Activated CD8-positive, alpha-beta memory T cell treated with anti-CD3 and anti-CD28 coated beads for 48 hours (primary cell): ENCODE results near the gene ZNF282.
"Not testable (repeated sequence)": the region's sequence is repeated elsewhere in the genome, so short reads cannot be mapped to it uniquely, and the experiment has no call there.

ENCODE experiments used
- DNase-seq, 3 experiments: peaks; one replicate each; pipeline ENCODE4 v3.0.0-alpha.2; 2020; ENCODE audit warnings: low read depth in 2 of 3, low spot score in 2 of 3

The ZNF282 gene

DNA sequence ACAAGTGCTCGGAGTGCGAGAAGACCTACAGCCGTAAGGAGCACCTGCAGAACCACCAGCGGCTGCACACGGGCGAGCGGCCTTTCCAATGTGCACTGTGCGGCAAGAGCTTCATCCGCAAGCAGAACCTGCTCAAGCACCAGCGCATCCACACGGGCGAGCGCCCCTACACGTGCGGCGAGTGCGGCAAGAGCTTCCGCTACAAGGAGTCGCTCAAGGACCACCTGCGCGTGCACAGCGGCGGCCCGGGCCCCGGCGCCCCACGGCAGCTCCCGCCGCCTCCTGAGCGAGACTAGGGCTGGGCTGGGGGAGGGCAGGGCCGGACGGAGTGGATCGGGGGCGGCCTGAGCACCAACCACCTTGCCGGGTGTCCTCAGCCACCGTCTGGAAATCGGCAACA lies 29.0 kb downstream of the ZNF282 start:
- DNase-seq = no peak

DNA sequence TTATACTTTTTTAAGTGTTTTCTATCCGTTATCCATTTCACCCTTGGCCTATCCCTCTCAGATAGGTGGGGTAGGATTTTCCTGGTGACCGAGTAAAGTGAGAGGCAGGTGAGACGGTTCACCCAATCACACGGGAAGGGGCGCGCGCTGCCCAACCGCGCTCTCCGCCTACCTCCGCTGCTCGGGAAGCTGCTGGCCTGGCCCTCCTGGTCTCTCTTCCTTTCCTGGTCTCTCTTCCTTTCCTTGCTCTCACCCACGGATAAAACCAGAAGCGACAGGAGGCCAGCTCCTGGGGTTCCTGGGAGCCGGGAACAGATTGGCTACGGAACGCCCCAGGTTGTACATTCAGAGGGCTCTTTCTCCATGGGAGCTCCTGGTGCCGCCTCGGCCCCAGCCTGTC lies 29.8 kb downstream of the ZNF282 start:
- no peak for DNase-seq

DNA sequence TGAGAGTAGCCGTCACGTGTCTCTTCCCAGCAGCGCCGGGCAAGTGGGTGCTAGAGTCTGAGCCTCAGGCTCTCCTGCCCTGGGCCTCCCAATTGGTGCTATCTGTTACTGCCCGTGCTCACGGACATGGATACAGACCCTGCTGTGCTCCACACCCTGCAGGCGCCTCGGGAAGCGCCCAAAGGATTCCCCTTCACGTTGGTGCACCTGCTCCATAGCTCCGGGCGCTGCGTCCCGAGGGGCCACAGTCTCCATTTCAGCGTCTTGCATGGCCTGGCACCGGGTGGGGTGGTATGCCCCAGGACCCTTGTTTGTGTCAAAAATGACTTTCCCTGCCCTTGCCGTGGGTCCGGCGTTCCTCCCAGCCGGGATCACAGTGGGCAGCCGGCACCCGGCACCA lies 30.3 kb downstream of the ZNF282 start:
- no peak for DNase-seq

DNA sequence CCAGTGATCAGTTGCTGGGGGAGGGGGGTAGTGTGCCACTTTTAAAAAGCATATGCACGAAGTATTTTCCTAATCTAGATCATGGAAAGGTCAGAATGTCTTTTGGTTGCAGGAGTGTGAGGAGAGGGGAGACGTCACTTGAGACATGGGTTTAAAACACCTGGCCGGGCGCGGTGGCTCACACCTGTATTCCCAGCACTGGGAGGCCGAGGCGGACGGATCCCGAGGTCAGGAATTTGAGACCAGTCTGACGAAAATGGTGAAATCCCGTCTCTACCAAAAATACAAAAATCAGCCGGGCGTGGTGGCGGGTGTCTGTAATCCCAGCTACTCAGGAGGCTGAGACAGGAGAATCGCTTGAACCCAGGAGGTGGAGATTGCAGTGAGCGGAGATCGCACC lies 31.0 kb downstream of the ZNF282 start:
- not testable (repeated sequence) for DNase-seq

DNA sequence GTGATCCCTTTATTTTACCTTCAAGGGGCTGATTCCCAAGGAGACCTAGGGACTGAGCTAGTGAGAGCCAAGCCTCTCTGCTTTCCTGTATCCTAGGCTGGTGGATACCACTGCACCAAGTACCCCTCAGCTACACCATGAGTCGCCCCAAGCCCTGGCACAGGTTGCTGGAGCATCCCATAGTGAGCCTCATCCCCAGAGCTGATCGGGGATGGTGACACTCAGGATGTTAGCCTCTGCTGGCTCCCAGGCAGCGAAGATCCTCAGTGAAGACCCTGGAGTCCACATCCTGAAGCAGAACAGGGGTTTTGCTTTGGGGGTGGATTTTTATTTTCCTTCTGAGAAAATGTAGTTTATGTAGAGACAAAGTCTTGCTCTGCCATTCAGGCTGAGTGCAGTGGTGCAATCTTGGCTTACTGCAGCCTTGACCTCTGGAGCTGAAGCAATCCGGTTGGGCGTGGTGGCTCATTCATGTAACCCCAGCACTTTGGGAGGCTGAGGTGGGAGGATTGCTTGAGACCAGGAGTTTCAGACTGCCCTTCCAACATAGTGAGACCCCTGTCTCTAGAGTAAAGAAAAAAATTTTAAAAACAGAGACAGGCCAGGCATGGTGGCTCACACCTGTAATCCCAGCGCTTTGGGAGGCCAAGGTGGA lies 31.6 kb downstream of the ZNF282 start:
- no peak for DNase-seq

DNA sequence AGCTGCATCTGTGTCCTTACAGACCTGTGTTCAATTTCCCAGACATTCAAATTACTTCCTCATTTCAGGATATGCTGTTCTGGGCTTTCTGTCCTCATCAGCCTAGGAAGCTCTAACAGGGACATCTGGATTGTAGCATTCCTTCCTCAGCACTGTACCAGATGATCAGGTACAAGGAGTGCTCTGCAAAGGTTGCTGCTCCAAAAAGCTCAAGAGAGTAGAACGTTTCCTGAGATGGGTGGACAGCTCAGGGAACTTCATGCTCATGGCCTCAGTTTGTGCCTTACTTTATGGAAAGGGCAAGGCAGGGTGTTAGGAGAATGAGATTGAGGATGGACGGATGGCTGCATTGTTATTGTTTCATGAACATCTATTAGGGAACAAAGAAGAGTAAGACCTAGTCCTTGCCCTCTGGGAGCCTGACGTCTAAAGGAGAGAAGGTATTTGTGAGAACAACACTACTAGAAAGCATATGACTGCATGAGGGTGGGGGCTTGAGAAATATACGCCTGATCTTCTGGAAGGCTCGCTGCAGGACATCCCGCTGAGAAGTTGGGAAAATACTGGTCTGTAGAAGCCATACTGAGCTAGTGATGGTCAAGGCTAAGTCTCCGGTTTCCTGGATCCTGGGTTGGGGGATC lies 33.6 kb downstream of the ZNF282 start:
- no peak for DNase-seq

DNA sequence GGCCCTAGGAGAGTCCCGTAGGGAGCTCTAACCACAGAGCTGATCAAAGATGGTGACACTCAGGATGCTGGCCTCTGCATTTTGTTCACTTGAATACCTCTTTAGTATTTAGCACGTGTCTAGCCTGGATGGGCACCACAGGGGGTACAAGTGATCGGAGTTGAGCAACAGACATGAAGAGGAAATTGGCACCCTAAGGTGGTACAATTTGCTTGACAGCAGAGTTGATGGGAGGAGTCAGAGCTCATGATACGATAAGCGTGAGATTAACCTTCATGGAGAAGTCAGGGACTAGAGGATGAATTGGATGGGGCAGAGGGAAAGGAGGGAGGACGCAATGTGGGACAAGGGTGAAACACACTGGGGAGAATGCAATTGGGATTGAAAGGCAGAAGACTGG lies 34.2 kb downstream of the ZNF282 start:
- no peak for DNase-seq

DNA sequence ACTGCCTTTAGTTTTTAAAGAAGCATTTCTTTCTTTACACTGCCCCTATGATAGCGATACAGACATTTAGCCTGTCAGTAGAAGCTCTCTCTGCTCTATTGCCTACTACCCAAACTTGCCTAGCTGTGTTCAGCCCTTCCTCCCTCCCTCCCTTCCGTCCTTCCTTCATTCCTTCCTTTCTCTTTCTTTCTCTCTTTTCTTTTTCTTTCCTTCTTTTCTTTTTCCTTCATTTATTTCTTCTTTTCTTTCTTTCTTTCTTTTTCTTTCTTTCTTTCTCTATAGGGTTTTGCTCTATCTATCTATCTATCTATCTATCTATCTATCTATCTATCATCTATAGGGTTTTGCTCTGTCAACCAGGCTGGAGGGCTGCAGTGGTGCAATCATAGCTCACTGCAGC lies 37.0 kb downstream of the ZNF282 start:
- DNase-seq = no peak

DNA sequence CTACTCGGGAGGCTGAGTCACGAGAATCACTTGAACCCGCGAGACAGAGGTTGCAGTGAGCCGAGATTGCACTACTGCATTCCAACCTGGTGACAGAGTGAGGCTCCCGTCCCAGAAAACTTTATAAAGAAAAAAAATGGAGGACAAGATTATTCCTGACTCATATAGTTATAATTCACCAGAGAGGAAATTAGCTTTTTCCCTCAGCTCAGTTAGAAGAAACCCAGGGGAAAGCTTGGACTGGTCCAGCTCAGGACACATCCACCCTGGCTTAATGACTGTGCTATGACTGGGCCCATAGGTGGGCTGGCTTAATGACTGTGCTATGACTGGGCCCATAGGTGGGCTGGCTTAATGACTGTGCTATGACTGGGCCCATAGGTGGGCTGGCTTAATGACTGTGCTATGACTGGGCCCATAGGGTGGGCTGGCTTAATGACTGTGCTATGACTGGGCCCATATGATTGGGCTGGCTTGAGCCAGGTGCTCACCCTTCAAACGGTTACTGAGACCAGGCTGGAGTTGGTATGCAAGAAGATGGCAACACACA lies 38.4 kb downstream of the ZNF282 start:
- DNase-seq = not testable (repeated sequence)

DNA sequence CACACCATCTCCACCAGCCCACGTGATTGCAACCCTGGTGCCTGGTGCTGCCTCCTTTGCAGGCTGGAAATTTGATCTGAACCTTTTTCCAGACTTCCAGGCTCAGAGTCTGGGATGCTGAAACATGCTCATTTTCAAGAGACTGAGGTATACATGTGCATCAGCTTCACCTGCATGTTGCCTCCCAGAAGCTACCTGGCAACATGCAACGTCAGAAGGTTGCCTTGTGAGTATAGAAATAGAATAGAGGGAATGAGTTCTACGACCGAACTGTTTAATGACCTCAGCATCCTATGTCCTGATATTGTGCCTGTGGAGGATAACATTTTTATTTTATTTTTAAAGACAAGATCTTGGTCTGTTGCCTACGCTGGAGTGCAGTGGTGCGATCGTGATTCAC lies 42.2 kb downstream of the ZNF282 start:
- no peak for DNase-seq

DNA sequence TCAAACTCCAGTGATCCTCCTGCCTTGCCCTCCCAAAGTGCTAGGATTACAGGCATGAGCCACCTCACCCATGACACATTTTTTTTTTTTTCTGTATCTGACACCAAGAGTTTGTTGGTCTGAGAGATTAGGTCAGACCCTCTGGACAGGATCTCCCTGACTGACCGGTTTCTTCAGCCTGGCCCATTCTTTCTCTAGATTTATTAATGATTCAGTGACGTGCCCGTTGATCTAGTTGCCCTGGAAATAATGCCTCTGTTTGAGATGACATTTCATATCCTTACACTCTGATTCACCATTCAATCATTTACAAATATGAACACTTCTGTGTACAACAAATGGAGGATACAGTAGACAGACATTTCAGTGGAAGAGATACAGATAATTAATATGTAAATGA lies 42.7 kb downstream of the ZNF282 start:
- DNase-seq = no peak

DNA sequence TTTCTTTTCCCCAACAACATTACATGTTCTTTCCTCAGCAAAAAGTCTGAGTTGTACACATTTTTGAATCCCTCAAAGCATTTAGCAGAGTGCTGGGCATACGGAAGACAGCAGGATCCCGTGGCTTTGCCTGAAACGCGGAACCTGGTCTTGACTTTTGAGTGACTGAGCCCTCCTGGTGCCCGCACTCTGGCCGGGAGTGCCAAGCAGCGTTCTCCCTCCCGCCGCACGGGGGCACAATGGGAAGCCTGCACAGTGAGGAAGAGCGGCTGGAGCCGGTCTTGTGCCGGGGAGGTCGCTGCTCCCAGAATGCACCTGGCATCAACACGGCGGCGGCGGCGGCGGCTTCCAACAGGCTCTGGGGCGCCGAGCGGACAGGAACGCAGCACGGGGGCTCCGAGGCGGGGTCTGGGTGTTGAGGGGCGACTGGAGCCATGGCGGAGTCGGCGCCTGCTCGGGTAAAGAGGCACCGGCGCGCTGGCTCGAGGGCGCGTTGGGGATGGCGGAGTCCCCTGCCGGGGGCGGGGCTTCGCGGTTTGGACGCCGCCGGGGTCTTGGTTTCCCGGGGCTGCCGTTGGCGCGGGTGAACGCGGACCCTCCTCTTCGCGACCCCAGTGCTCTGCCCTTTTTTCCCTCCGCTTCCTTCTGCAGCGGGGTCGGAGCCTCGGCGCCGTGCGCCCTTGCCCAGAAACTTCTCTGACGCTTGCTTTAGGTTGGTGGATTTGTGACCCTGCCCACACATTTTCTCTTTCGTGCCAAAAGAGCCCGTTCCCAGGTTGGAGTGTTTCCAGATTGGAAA lies 44.2 kb downstream of the ZNF282 start, which contains the start of gene ZNF212:
TSS of gene ZNF212 (plus strand) at position 307 of the 799 bp plus-strand sequence. CDS start at position 435, 128 bp downstream.
- peak; percentile 74 to 79 (median 75) for DNase-seq

DNA sequence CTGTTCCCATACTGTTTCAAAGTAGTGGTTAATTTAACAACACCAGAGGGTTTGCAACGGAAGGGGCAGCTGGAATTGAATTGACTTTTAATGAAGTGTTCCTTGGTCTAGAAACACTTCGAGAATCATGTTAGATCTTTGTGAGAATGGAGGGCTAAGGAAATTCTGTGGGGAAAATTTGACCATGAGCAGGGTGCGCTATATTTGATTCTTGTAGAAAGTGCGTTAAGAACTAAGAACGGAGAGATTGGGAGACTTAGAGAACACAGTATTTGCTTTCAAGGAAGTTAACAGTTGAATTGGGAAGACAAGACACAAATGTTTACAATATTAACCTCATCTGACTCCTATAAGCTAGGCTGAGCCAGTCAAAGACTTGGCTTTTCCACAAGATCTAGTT lies 45.3 kb downstream of the ZNF282 start:
- DNase-seq = no peak

DNA sequence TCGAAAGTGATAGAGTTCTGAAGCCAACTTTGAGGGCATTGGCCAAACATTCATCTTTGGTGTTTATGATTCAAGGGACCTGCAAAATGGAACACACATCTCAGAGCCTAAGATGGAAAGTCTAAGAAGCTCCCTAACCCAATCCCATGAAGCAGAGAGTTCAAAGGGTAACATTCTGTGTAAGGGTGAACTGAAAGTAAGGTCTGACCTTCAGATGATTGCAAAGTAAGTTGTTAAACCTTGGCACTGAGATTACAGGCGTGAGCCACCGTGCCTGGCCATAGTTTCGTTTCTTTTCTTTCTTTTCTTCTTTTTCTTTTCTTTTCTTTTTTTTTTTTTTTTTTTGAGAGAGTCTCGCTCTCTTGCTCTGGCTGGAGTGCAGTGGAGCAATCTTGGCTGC lies 46.4 kb downstream of the ZNF282 start:
- DNase-seq = no peak

DNA sequence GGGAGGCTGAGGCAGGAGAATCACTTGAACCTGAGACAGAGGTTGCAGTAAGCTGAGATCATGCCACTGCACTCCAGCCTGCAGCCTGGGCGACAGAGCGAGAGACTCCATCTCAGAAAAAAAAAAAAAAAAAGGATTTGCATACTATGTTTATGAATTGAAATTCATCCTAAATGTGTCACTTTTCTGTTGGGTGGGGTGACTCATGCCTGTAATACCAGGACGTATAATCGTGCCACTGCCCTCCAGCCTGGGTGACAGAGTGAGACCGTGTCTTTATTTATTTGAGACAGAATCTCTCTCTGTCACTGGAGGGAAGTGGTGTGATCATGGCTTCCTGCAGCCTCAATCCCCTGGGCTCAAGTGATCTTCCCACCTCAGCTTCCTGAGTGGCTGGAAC lies 49.9 kb downstream of the ZNF282 start:
- DNase-seq = no peak

DNA sequence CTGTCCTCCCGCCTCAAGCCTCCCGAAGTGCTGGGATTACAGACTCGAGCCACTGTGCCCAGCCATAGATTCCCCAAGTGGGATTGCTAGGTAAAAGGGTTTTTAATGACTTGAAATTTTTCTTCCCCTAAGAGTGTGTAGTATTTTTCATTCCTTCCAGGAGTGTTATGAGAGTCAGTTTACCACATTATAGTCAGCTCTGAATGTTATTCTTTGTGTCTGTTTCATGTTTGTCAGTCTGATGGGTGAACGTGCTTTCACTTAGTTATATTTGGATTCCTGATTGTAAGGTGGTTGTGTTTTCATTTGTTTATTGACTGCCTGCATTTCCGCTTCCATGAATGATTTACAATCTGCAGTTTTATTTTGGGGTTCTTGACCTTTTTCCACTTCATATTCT lies 50.4 kb downstream of the ZNF282 start:
- no peak for DNase-seq

DNA sequence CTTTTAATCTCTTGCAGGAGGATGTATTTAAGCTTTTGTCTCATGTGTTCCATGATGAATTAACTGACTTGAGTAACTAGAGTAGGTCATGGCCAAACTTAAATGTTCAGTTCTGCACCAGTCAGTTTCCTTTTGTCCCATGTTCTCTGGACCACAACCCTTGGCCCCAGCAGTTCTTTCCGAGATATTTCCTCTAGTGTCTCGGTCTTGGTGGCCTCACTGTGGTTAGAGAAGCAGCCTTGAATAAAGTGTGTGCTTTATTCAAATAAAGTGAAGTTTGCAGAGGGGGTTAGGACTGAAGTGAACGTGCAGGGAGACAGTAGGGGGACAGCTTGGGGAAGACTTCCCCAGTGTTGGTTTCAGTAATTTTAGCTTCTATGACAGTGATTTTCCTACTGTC lies 53.4 kb downstream of the ZNF282 start:
- DNase-seq = no peak

DNA sequence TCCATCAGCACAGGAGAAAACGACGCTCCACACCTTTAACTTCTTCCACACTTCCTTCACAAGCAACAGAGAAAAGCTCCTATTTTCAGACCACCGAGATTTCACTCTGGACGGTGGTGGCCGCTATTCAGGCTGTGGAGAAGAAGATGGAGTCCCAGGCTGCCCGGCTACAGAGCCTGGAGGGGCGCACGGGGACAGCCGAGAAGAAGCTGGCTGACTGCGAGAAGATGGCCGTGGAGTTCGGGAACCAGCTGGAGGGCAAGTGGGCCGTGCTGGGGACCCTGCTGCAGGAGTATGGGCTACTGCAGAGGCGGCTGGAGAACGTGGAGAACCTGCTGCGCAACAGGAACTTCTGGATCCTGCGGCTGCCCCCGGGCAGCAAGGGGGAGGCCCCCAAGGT lies 54.8 kb downstream of the ZNF282 start:
- DNase-seq = not testable (repeated sequence)

DNA sequence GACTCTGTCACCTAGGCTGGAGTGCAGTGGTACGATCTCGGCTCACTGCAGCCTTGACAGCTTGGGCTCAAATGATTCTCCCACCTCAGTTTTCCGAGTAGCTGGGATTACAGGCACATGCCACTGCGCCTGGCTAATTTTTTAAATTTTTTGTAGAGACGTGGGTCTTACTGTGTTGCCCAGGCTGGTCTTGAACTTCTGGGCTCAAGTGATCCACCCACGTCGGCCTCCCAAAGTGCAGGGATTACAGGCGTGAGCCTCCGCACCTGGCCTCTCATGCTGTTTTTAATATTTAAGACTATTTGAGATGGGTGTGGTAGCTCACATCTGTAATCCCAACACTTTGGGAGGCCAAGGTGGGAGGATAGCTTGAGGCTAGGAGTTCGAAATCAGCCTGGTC lies 56.2 kb downstream of the ZNF282 start:
- not testable (repeated sequence) for DNase-seq

DNA sequence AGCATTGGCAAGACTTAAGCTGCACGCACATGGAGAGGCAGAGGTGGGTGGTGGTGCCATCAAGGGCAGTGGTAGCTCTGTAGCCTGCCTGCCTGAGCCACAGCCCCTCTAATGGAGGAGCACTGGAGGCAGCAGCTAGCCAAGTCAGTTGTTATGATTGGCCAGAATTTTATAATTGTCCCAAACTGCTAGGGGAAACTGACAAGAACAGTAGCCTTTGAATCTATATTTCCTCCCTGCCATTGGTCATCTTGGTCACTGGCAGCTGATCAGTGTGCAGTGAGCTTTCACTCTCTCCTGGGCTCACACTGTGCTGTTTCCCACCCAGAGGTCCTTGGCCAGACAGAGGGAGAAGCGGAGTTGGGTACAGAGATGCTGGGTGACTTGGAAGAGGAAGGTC lies 57.0 kb downstream of the ZNF282 start:
- DNase-seq = no peak

DNA sequence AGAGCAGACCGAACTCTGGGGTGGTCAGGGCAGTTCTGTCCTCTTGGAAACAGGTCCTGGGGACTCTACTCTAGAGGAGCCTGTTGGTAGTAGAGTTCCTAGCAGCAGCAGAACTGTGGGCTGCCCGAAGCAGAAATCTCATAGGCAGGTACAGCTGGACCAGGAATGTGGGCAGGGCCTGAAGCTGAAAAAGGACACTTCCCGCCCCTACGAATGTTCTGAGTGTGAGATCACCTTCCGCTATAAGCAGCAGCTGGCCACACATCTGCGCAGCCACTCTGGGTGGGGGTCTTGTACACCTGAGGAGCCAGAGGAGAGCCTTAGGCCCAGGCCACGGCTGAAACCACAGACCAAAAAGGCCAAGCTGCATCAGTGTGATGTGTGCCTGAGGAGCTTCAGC lies 58.3 kb downstream of the ZNF282 start:
- no peak for DNase-seq
